MM.1S (cell line): ENCODE measurements around the gene EXOC8.

ENCODE experiments used
- EZH2 ChIP-seq: fragments of 300-600 bp; sonication (generic); optimal IDR thresholded peaks from 2 replicates; pipeline ENCODE3; 2017; ENCODE audit warnings: low read depth, mild to moderate bottlenecking, antibody characterized with exemption, low read length, mixed read lengths
- EZH2phosphoT487 ChIP-seq: fragments of 300-600 bp; sonication (generic); IDR thresholded peaks from 2 replicates; pipeline ENCODE4 v1.6.1; 2018; ENCODE audit warnings: antibody characterized with exemption, low read length

- TF ChIP-seq EZH2: no peak
- no peak for TF ChIP-seq EZH2phosphoT487
These were observed 35.7 kb downstream of the EXOC8 start for GRCh38 chr1:231301990-231302389.
